ENCODE data around the gene FYB2. TPM values are rescaled to one million over a fixed set of nuclear protein-coding genes. Genes with fewer than 3 reads are reported as not detected.

Gene FYB2
- total and polyA plus RNA-seq, 10 donors, result not detected

DNA sequence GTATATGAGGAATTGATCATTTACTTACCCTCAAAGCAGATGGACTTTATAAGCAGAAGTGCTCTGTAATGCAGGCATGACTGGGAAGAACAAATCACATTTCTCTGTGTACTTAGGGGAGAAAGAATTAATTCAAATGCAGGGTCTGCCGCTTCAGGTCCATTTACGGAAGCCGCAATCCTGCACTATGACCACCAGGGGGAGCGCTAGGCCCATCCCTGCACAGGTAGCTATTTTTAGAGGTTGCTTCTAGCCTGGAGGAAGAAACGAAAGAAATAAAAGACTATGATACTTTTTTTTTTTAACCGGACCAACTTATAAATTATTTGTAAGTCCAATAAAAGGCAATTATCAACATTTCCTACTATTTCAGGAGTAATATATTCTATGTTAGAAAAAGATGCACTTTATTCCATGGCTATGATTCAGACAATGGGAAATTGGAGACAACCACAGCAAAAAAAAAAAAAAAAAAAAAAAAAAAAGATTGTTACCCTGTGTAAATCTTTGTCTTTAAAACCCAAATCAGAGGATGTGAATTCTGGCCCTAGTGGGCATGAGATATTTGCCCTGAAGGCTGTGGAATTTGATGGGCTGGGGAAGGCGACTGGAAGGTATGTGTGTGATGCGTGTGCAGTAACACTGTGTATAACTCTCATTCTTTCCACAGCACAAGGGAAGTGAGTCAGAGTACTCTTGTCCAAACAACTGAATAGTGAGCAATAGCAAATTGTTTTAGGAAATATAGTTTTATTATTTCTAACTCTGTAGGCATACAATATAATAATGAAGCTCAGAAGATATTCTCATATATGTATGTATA is 12.9 kb upstream of the FYB2 start:
- Histone ChIP-seq H3K27me3 (replicated peaks in 1 of 7) (peaks cover 0 to 33% (median 0%) of the 10 kb centered on the region in 7 donors), H3K36me3 (no peaks in the 10 kb centered on the region), H3K27ac (no peak overlapping the region), H3K9me3 (no peaks in the 10 kb centered on the region), H3K4me3 (no peak overlapping the region), H3K4me1 (peaks cover 0 to 8% (median 3%) of the 10 kb centered on the region in 6 donors)
- intact Hi-C loops (cut with DNase I; ENCODE audit: low total_unique reads), result loop anchor here (5.0 to 10.0 kb wide), 2 partner anchors 1215 to 1333 kb away; no protein-coding TSS in a partner anchor
- 18 to 24% (median 23%) methylated on average over 8 of the region's 8 CpGs for WGBS, 5 donors
- peak; percentile 78 to 96 (median 93) for TF ChIP-seq CTCF (IDR thresholded peaks at IDR 0.05 in 8 of 11, conservative IDR thresholded peaks at IDR 0.05 in 3 of 11)
- TF ChIP-seq POLR2A (IDR thresholded peaks at IDR 0.05), result no peak
- DNase-seq, result peak; percentile 87

- Histone ChIP-seq H3K9me3 (no peaks in the 10 kb centered on the region), H3K4me3 (no peak overlapping the region), H3K27ac (no peak overlapping the region), H3K27me3 (replicated peaks in 1 of 7) (peaks cover 0 to 33% (median 0%) of the 10 kb centered on the region in 7 donors), H3K36me3 (no peaks in the 10 kb centered on the region), H3K4me1 (peaks cover 0 to 8% (median 3%) of the 10 kb centered on the region in 6 donors)
- TF ChIP-seq CTCF (IDR thresholded peaks at IDR 0.05 in 8 of 11, conservative IDR thresholded peaks at IDR 0.05 in 3 of 11) (no peak), POLR2AphosphoS5 (IDR thresholded peaks at IDR 0.05) (no peak), POLR2A (IDR thresholded peaks at IDR 0.05) (no peak)
- DNase-seq, result no peak
- WGBS, 5 donors, result 63 to 82% (median 71%) methylated on average over 4 of the region's 4 CpGs
- intact Hi-C loops (cut with DNase I; ENCODE audit: low total_unique reads), result loop anchor here (5.0 to 10.0 kb wide), 2 partner anchors 1217 to 1335 kb away; no protein-coding TSS in a partner anchor
Measured at GRCh38 chr1:56830052-56830451, 10.8 kb upstream of the FYB2 start.

DNA sequence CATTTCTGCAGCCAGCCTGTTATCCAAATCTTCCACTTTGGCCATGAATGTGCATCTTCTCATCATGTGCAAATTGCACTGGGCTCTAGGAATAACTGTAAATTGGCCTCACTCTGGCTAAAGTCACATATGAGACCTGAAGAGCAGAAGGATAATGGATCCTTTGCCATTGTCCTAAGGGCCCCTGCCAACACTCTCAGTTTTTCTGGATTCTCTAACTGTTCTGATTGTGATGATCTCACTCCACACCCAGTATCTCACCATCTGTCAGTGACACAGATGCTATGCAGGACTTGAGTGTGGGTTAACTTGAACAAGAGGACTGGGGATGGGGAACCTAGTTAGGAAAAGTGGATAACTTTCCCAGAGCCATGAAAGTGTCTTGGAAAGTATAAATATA is 8.5 kb upstream of the FYB2 start:
- Histone ChIP-seq H3K9me3 (no peaks in the 10 kb centered on the region), H3K4me1 (peaks cover 0 to 8% (median 3%) of the 10 kb centered on the region in 6 donors), H3K27me3 (replicated peaks in 1 of 7) (peaks cover 0 to 40% (median 0%) of the 10 kb centered on the region in 7 donors), H3K36me3 (no peaks in the 10 kb centered on the region), H3K4me3 (no peak overlapping the region), H3K27ac (no peak overlapping the region)
- DNase-seq, result no peak
- TF ChIP-seq POLR2AphosphoS5 (IDR thresholded peaks at IDR 0.05) (no peak), CTCF (IDR thresholded peaks at IDR 0.05 in 8 of 11, conservative IDR thresholded peaks at IDR 0.05 in 3 of 11) (no peak), POLR2A (IDR thresholded peaks at IDR 0.05) (no peak)
- intact Hi-C loops (cut with DNase I; ENCODE audit: low total_unique reads), result no loop called here

GRCh38 chr1:56825436-56825835 is 6.2 kb upstream of the FYB2 start:
- H3K27me3 ChIP-seq (replicated peaks in 1 of 7), result peaks cover 0 to 41% (median 0%) of the 10 kb centered on the region in 7 donors
- H3K9me3 ChIP-seq, result no peaks in the 10 kb centered on the region
- intact Hi-C loops (cut with DNase I; ENCODE audit: low total_unique reads), result no loop called here
- TF ChIP-seq POLR2AphosphoS5 (IDR thresholded peaks at IDR 0.05) (no peak), CTCF (IDR thresholded peaks at IDR 0.05 in 8 of 11, conservative IDR thresholded peaks at IDR 0.05 in 3 of 11) (no peak), POLR2A (IDR thresholded peaks at IDR 0.05) (no peak)
- H3K4me3 ChIP-seq, result no peak overlapping the region
- no peaks in the 10 kb centered on the region for H3K36me3 ChIP-seq
- peaks cover 0 to 8% (median 3%) of the 10 kb centered on the region in 6 donors for H3K4me1 ChIP-seq
- DNase-seq, result no peak
- H3K27ac ChIP-seq, result no peak overlapping the region
- 65 to 97% (median 73%) methylated on average over 4 of the region's 4 CpGs for WGBS, 5 donors

Data from spleen (tissue), 11 donors.